ENCODE results near the gene CCL25. TPM values are rescaled to one million over a fixed set of nuclear protein-coding genes. Genes with fewer than 3 reads are reported as not detected.
A peak's percentile ranks its signal among the peaks of the same experiment; 100 is the strongest.

CCL25 gene
- total and polyA plus RNA-seq, 9 of the 15 experiments (the other 6 are each of a cell fraction or from before 2014, with no cell fraction given) = 0.15 TPM; not detected in 8

GRCh38 chr19:8095354-8095886 lies 42.9 kb downstream of the CCL25 start:
- CTCF ChIA-PET (ENCODE audit: low intra/inter-chr PET ratio) = no interaction called here
- TF ChIP-seq ZBTB7A (IDR thresholded peaks at IDR 0.05; ENCODE audit: borderline replicate concordance, control insufficient read depth, low read depth, low read length) = no peak
- TF ChIP-seq CBX3 (IDR thresholded peaks at IDR 0.05; ENCODE audit: borderline replicate concordance in 1 of 2, low read length in 2 of 2) = peak in 1 of 2 experiments; percentile 57; a peak in 1 of 3 replicates
- peak; percentile 5; the same call in 1 of the 2 replicates for TF ChIP-seq ADNP (tag; IDR thresholded peaks at IDR 0.05)
- TF ChIP-seq, protein P1, sequence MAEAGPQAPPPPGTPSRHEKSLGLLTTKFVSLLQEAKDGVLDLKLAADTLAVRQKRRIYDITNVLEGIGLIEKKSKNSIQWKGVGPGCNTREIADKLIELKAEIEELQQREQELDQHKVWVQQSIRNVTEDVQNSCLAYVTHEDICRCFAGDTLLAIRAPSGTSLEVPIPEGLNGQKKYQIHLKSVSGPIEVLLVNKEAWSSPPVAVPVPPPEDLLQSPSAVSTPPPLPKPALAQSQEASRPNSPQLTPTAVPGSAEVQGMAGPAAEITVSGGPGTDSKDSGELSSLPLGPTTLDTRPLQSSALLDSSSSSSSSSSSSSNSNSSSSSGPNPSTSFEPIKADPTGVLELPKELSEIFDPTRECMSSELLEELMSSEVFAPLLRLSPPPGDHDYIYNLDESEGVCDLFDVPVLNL (CRISPR knock-in tag; IDR thresholded peaks at IDR 0.05; ENCODE audit: low read depth) = no peak
- peak; percentile 59 for TF ChIP-seq RBM25 (IDR thresholded peaks at IDR 0.05; ENCODE audit: low read depth, low read length, severe bottlenecking)
- peak; percentile 7 for TF ChIP-seq ZFP36 (IDR thresholded peaks at IDR 0.05; ENCODE audit: low read depth, low read length, partially characterized antibody)
- TF ChIP-seq TRIM28 (IDR thresholded peaks at IDR 0.05) = peak; percentile 82; the same call in 1 of the 2 replicates
- peak; percentile 98 for TF ChIP-seq ZNF324 (CRISPR knock-in tag; IDR thresholded peaks at IDR 0.05)
- no peak for TF ChIP-seq TAF15 (IDR thresholded peaks at IDR 0.05; ENCODE audit: low read depth, low read length)
- peak; percentile 64; the same call in 1 of the 2 replicates for TF ChIP-seq CBX5 (IDR thresholded peaks at IDR 0.05; ENCODE audit: borderline replicate concordance, low read depth)
- no peak for TF ChIP-seq ETV6 (IDR thresholded peaks at IDR 0.05; ENCODE audit: borderline replicate concordance in 1 of 2, low read depth in 2 of 2, low read length in 1 of 2)
- no peak for TF ChIP-seq ETV6 (CRISPR knock-in tag; IDR thresholded peaks at IDR 0.05; ENCODE audit: borderline replicate concordance)
- Histone ChIP-seq H3K9me3 (replicated peaks; ENCODE audit: control insufficient read depth, insufficient read depth, low read depth, low read length) (peaks cover 16% of the 10 kb centered on the region), H3K9ac (ENCODE audit: insufficient read depth in 1 of 2, low read depth in 2 of 2, low read length in 2 of 2) (no peak overlapping the region), H3K9me1 (ENCODE audit: control insufficient read depth, insufficient read depth, low read length) (no peaks in the 10 kb centered on the region), H3K36me3 (ENCODE audit: control insufficient read depth, insufficient read depth, low read length) (no peaks in the 10 kb centered on the region), H2AFZ (ENCODE audit: low read depth, low read length) (no peak overlapping the region), H3K4me2 (ENCODE audit: insufficient read depth, low read length) (no peak overlapping the region), H4K20me1 (replicated peaks; ENCODE audit: control insufficient read depth, insufficient read depth, low read length) (no peaks in the 10 kb centered on the region), H3K4me3 (no peak overlapping the region), H3K79me2 (ENCODE audit: control insufficient read depth, insufficient read depth, low read length) (no peaks in the 10 kb centered on the region), H3K27ac (ENCODE audit: extremely low read depth, low read depth, low read length) (no peak overlapping the region), H3K4me1 (replicated peaks in 1 of 2; ENCODE audit: control insufficient read depth in 2 of 2, insufficient read depth in 2 of 2, low read length in 2 of 2) (no peaks in the 10 kb centered on the region), H3K27me3 (ENCODE audit: control insufficient read depth in 2 of 2, insufficient read depth in 2 of 2, low read length in 2 of 2) (peaks cover 0 to 15% of the 10 kb centered on the region in 2 experiments; a peak in 4 of 5 replicates)
- DNase-seq (ENCODE audit: extremely low read depth in 1 of 4, low spot score in 3 of 4) = no peak
- intact Hi-C loops (cut with micrococcal nuclease) (no loop called here), in situ Hi-C loops (cut with MboI) (no loop called here)
- no peak for ATAC-seq
- BruUV-seq (replicated peaks) = no TSS peak
- WGBS (ENCODE audit: insufficient coverage, low coverage, missing lambda C conversion rate) = 0% methylated on average over 2 of the region's 2 CpGs
- POLR2A ChIA-PET = no interaction called here
- no peak for FAIRE-seq
